Calu3 (cell line): ENCODE data around the gene PDF. TPM values are rescaled to one million over a fixed set of nuclear protein-coding genes. Genes with fewer than 3 reads are reported as not detected.

Experiments used
- BruUV-seq: library from RNA; stranded (reverse); fragments of 400-500 nt; replicated peaks from 2 replicates; lab custom pipeline; 2021; lab: Mats Ljungman, UMichigan
- CTCF ChIA-PET: fragments of 300-600 bp; sonication (Branson Sonifier 250); formaldehyde crosslinking; loops from one replicate; lab custom pipeline; 2022; ENCODE audit warnings: antibody characterized with exemption; lab: Charles Lee
- DNase-seq: peaks from one replicate; pipeline ENCODE4 v3.0.0; 2022
- H3K27ac Mint-ChIP-seq: one replicate; pipeline ENCODE4 v1.8.0; 2022; ENCODE audit warnings: mixed read lengths; ENCODE audit not compliant: unreplicated experiment
- H3K27me3 Mint-ChIP-seq: one replicate; pipeline ENCODE4 v1.8.0; 2022; ENCODE audit warnings: mixed read lengths; ENCODE audit not compliant: unreplicated experiment
- H3K36me3 Mint-ChIP-seq: one replicate; pipeline ENCODE4 v1.8.0; 2022; ENCODE audit warnings: mild to moderate bottlenecking, moderate library complexity, mixed read lengths; ENCODE audit not compliant: insufficient read depth, unreplicated experiment
- H3K4me1 Mint-ChIP-seq: one replicate; pipeline ENCODE4 v1.8.0; 2022; ENCODE audit warnings: mild to moderate bottlenecking, low read depth, mixed read lengths; ENCODE audit not compliant: unreplicated experiment
- H3K4me3 Mint-ChIP-seq: one replicate; pipeline ENCODE4 v1.8.0; 2022; ENCODE audit warnings: mild to moderate bottlenecking, low read depth, moderate library complexity, mixed read lengths; ENCODE audit not compliant: unreplicated experiment
- H3K9me3 Mint-ChIP-seq: one replicate; pipeline ENCODE4 v1.8.0; 2022; ENCODE audit warnings: low read depth, mixed read lengths; ENCODE audit not compliant: unreplicated experiment
- CTCF ChIP-seq: fragments of 200-600 bp; IDR thresholded peaks from one replicate; pipeline ENCODE4 v1.8.0; 2022; ENCODE audit warnings: antibody characterized with exemption; ENCODE audit not compliant: unreplicated experiment
- intact Hi-C: fragments of 100-400 bp; cut with micrococcal nuclease; formaldehyde crosslinking; loops from one replicate; pipeline ENCODE4 v1.10.0; 2022; ENCODE audit not compliant: unreplicated experiment
- total RNA-seq: library from RNA; stranded (reverse); gene quantifications from 2 replicates; pipeline ENCODE4 v1.2.3, GENCODE V29; 2022

Gene PDF
- total RNA-seq, 1 experiment from 2014 or later = 25.5 TPM

DNA sequence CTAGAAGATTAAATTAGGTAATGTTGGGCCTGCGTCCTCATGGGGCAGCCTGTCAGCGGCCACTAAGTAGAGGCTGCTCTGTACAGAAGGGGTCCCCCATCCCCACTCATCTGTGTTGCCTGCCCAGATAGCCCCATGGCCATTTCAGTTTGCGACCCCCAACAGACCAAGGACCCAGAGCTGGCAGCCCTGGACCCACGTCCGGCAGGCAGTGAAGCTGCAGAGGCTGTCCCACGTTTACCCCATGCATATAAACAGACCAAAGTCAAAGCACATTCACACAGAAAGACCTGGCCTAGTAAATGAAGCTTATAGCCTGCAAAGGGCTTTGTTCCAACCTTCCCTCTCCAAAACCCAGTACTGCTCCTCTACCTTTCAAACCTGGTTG is 4.6 kb downstream of the PDF start:
- Mint-ChIP-seq H3K9me3 (no peaks in the 10 kb centered on the region), H3K4me3 (peak overlapping the region; percentile 15), H3K27me3 (no peaks in the 10 kb centered on the region), H3K4me1 (peaks cover 33% of the 10 kb centered on the region), H3K27ac (no peak overlapping the region), H3K36me3 (peaks cover 91% of the 10 kb centered on the region)
- intact Hi-C loops = no loop called here
- DNase-seq = no peak
- CTCF ChIA-PET = interaction anchor here (1.0 kb wide), 1 partner anchor 10 kb away, joined by 8 read pairs; no protein-coding TSS in a partner anchor
- BruUV-seq = no TSS peak
- no peak for TF ChIP-seq CTCF

DNA sequence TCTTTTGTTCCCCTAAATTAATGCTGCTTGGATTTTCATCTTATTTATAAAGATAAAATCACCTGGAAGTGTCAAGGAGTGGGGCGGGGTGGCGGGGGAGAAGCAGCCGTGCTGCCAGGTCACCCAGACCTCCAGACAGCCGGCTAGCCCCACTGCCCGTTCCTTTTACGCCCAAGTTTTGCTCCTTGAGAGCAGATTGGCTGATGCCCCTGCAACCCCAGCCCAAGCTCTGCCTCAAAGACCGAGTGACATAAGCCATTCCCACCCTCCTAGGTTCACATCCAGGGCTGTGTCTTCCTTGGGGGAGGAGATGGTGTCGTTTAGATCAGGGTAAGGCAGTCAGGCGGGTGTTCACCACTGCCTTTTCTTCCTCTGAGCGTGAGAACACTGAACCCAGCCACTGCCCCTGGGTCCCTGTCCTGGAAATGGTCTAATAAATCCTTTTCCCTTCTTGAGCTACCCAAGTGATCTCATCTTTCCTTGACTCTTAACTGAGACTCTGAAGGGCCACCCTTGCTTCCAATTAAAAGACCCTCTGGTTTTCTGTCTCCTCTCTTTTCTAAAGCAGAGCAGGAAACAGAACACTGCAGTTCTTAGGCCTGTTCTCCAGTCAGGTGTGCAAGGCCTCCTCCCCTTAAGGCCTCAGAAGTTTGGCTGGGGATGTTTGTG is 5.7 kb downstream of the PDF start:
- Mint-ChIP-seq H3K4me3 (no peak overlapping the region), H3K27me3 (no peaks in the 10 kb centered on the region), H3K9me3 (no peaks in the 10 kb centered on the region), H3K4me1 (peaks cover 33% of the 10 kb centered on the region), H3K27ac (no peak overlapping the region), H3K36me3 (peaks cover 88% of the 10 kb centered on the region)
- BruUV-seq = TSS peak; percentile 40
- CTCF ChIA-PET = no interaction called here
- intact Hi-C loops = no loop called here
- DNase-seq = no peak
- TF ChIP-seq CTCF = no peak

DNA sequence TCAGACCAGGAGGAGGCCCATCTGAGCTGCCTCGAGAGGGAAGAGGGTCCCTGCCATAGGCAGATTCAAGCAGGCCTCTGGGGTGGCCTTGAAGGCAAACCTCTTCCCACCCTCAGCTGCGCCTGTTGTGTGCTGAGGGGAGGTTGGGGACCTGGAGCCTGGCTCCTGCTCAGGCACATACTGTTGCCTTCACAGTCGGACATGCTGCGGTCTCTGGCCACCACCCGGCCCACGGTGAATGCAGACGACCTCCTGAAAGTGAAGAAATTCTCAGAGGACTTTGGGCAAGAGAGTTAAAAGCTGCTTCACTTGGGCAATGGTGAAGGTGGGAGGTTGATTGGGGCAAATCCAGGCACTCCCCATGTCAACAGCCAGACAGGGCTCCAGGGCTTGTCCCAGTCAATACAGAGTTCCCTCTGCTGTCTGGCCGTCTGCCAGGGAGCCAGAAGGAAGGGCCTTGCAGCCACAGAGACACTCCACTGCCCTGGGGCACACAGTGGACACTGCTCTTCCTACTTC is 6.3 kb downstream of the PDF start:
- intact Hi-C loops = no loop called here
- DNase-seq = no peak
- no TSS peak for BruUV-seq
- H3K36me3 Mint-ChIP-seq = peaks cover 88% of the 10 kb centered on the region
- CTCF ChIA-PET = interaction anchor here (0.7 kb wide), 2 partner anchors 422 to 484 kb away, joined by 4 read pairs; no protein-coding TSS in a partner anchor
- H3K9me3 Mint-ChIP-seq = no peaks in the 10 kb centered on the region
- no peak overlapping the region for H3K4me3 Mint-ChIP-seq
- H3K4me1 Mint-ChIP-seq = peaks cover 33% of the 10 kb centered on the region
- no peak for TF ChIP-seq CTCF
- H3K27ac Mint-ChIP-seq = no peak overlapping the region
- H3K27me3 Mint-ChIP-seq = no peaks in the 10 kb centered on the region

GRCh38 chr16:69323415-69323814 is 7.0 kb downstream of the PDF start:
- CTCF ChIA-PET = no interaction called here

More at GRCh38 chr16:69323415-69323814, 7.0 kb downstream of the PDF start:
- no peaks in the 10 kb centered on the region for H3K27me3 Mint-ChIP-seq
- peaks cover 87% of the 10 kb centered on the region for H3K36me3 Mint-ChIP-seq
- no peak for DNase-seq
- H3K4me3 Mint-ChIP-seq = no peak overlapping the region
- H3K4me1 Mint-ChIP-seq = peaks cover 26% of the 10 kb centered on the region
- no peaks in the 10 kb centered on the region for H3K9me3 Mint-ChIP-seq
- intact Hi-C loops = no loop called here
- BruUV-seq = no TSS peak
- no peak for TF ChIP-seq CTCF
- no peak overlapping the region for H3K27ac Mint-ChIP-seq
